Measurements from ENCODE around the gene MRM2. TPM values are rescaled to one million over a fixed set of nuclear protein-coding genes. Genes with fewer than 3 reads are reported as not detected.

Gene MRM2
- total and polyA plus RNA-seq, 10 of the 15 experiments (the other 5 are each of a cell fraction or from before 2014, with no cell fraction given), result 43.2 to 128 (median 71.4) TPM

GRCh38 chr7:2209146-2209960 is 32.7 kb downstream of the MRM2 start (continued):
- TF ChIP-seq ZNF24 (IDR thresholded peaks at IDR 0.05) (0 out of 2 replicates have a peak, but pooled peaks have one; percentile 11), ZBED1 (IDR thresholded peaks at IDR 0.05; ENCODE audit: borderline replicate concordance) (peak; percentile 99), MXI1 (IDR thresholded peaks at IDR 0.05; ENCODE audit: low read depth, low read length) (no peak), CBX3 (IDR thresholded peaks at IDR 0.05; ENCODE audit: borderline replicate concordance, low read depth) (no peak), HSF1 (IDR thresholded peaks at IDR 0.05; ENCODE audit: low read depth, low read length) (no peak), TCF12 (IDR thresholded peaks at IDR 0.05; ENCODE audit: low read depth, low read length) (no peak), RB1 (IDR thresholded peaks at IDR 0.05; ENCODE audit: borderline replicate concordance) (no peak), BRCA1 (IDR thresholded peaks at IDR 0.05; ENCODE audit: low read depth, low read length) (no peak), ATF7 (IDR thresholded peaks at IDR 0.05; ENCODE audit: low read depth) (peak; percentile 26; the same call in 1 of the 2 replicates), WRNIP1 (IDR thresholded peaks at IDR 0.05; ENCODE audit: borderline replicate concordance, low read depth, low read length) (no peak), BMI1 (IDR thresholded peaks at IDR 0.05; ENCODE audit: borderline replicate concordance) (no peak), HDAC2 (IDR thresholded peaks at IDR 0.05) (no peak), SREBF2 (IDR thresholded peaks at IDR 0.05; ENCODE audit: low read length) (no peak)
- TF ChIP-seq, protein P1, sequence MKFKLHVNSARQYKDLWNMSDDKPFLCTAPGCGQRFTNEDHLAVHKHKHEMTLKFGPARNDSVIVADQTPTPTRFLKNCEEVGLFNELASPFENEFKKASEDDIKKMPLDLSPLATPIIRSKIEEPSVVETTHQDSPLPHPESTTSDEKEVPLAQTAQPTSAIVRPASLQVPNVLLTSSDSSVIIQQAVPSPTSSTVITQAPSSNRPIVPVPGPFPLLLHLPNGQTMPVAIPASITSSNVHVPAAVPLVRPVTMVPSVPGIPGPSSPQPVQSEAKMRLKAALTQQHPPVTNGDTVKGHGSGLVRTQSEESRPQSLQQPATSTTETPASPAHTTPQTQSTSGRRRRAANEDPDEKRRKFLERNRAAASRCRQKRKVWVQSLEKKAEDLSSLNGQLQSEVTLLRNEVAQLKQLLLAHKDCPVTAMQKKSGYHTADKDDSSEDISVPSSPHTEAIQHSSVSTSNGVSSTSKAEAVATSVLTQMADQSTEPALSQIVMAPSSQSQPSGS (IDR thresholded peaks at IDR 0.05; ENCODE audit: low read length), result peak; percentile 61; the same call in 1 of the 2 replicates
- TF ChIP-seq, protein P2, sequence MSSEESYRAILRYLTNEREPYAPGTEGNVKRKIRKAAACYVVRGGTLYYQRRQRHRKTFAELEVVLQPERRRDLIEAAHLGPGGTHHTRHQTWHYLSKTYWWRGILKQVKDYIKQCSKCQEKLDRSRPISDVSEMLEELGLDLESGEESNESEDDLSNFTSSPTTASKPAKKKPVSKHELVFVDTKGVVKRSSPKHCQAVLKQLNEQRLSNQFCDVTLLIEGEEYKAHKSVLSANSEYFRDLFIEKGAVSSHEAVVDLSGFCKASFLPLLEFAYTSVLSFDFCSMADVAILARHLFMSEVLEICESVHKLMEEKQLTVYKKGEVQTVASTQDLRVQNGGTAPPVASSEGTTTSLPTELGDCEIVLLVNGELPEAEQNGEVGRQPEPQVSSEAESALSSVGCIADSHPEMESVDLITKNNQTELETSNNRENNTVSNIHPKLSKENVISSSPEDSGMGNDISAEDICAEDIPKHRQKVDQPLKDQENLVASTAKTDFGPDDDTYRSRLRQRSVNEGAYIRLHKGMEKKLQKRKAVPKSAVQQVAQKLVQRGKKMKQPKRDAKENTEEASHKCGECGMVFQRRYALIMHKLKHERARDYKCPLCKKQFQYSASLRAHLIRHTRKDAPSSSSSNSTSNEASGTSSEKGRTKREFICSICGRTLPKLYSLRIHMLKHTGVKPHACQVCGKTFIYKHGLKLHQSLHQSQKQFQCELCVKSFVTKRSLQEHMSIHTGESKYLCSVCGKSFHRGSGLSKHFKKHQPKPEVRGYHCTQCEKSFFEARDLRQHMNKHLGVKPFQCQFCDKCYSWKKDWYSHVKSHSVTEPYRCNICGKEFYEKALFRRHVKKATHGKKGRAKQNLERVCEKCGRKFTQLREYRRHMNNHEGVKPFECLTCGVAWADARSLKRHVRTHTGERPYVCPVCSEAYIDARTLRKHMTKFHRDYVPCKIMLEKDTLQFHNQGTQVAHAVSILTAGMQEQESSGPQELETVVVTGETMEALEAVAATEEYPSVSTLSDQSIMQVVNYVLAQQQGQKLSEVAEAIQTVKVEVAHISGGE (CRISPR knock-in tag; IDR thresholded peaks at IDR 0.05), result no peak
- TF ChIP-seq, protein P3, sequence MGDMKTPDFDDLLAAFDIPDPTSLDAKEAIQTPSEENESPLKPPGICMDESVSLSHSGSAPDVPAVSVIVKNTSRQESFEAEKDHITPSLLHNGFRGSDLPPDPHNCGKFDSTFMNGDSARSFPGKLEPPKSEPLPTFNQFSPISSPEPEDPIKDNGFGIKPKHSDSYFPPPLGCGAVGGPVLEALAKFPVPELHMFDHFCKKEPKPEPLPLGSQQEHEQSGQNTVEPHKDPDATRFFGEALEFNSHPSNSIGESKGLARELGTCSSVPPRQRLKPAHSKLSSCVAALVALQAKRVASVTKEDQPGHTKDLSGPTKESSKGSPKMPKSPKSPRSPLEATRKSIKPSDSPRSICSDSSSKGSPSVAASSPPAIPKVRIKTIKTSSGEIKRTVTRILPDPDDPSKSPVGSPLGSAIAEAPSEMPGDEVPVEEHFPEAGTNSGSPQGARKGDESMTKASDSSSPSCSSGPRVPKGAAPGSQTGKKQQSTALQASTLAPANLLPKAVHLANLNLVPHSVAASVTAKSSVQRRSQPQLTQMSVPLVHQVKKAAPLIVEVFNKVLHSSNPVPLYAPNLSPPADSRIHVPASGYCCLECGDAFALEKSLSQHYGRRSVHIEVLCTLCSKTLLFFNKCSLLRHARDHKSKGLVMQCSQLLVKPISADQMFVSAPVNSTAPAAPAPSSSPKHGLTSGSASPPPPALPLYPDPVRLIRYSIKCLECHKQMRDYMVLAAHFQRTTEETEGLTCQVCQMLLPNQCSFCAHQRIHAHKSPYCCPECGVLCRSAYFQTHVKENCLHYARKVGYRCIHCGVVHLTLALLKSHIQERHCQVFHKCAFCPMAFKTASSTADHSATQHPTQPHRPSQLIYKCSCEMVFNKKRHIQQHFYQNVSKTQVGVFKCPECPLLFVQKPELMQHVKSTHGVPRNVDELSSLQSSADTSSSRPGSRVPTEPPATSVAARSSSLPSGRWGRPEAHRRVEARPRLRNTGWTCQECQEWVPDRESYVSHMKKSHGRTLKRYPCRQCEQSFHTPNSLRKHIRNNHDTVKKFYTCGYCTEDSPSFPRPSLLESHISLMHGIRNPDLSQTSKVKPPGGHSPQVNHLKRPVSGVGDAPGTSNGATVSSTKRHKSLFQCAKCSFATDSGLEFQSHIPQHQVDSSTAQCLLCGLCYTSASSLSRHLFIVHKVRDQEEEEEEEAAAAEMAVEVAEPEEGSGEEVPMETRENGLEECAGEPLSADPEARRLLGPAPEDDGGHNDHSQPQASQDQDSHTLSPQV (IDR thresholded peaks at IDR 0.05), result peak; percentile 77
